ENCODE measurements around the gene TMEM271. TPM values are rescaled to one million over a fixed set of nuclear protein-coding genes. Genes with fewer than 3 reads are reported as not detected.

Gene TMEM271
- not detected for total RNA-seq
- long read RNA-seq: 0 reads

GRCh38 chr4:576245-576821 is at the start of gene TMEM271:
TMEM271 (minus strand) TSS chr4:576295; CDS start chr4:576062, 233 bp downstream.
- DNase-seq: no peak
- intact Hi-C loops (cut with micrococcal nuclease): no loop called here
- ATAC-seq: no peak

GRCh38 chr4:625631-626161 is 49.6 kb upstream of the TMEM271 start:
- intact Hi-C loops (cut with micrococcal nuclease): no loop called here
- DNase-seq (peak; percentile 22), ATAC-seq (no peak)

GRCh38 chr4:624705-625590 is 48.9 kb upstream of the TMEM271 start, which contains the start of gene PDE6B:
PDE6B (plus strand) TSS chr4:625573; CDS start chr4:625627, 54 bp downstream.
- intact Hi-C loops (cut with micrococcal nuclease): no loop called here
- ATAC-seq (no peak), DNase-seq (no peak)

- intact Hi-C loops (cut with micrococcal nuclease): no loop called here
- DNase-seq: peak; percentile 9
- no peak for ATAC-seq
Observed at GRCh38 chr4:623914-624566, 47.9 kb upstream of the TMEM271 start.

- ATAC-seq (no peak), DNase-seq (peak; percentile 15)
- intact Hi-C loops (cut with micrococcal nuclease): no loop called here
Observed at GRCh38 chr4:622996-623913, 47.2 kb upstream of the TMEM271 start.

- DNase-seq: no peak
- intact Hi-C loops (cut with micrococcal nuclease): no loop called here
- no peak for ATAC-seq
Observed at GRCh38 chr4:622071-622995, 46.2 kb upstream of the TMEM271 start.

- intact Hi-C loops (cut with micrococcal nuclease): no loop called here
- DNase-seq (no peak), ATAC-seq (no peak)
Observed at GRCh38 chr4:621296-622070, 45.4 kb upstream of the TMEM271 start.

- intact Hi-C loops (cut with micrococcal nuclease): no loop called here
- DNase-seq: no peak
Observed at GRCh38 chr4:620851-621261, 44.8 kb upstream of the TMEM271 start.

GRCh38 chr4:620201-620600 is 44.1 kb upstream of the TMEM271 start:
- DNase-seq: no peak
- intact Hi-C loops (cut with micrococcal nuclease): no loop called here
- no peak for ATAC-seq

More at GRCh38 chr4:620851-621261, 44.8 kb upstream of the TMEM271 start:
- ATAC-seq: no peak

- DNase-seq (no peak), ATAC-seq (no peak)
- intact Hi-C loops (cut with micrococcal nuclease): no loop called here
Observed at GRCh38 chr4:617644-618641, 41.8 kb upstream of the TMEM271 start.

- intact Hi-C loops (cut with micrococcal nuclease): no loop called here
- no peak for DNase-seq
- ATAC-seq: no peak
Observed at GRCh38 chr4:616911-617643, 41.0 kb upstream of the TMEM271 start.

- no peak for ATAC-seq
- intact Hi-C loops (cut with micrococcal nuclease): no loop called here
- DNase-seq: no peak
Observed at GRCh38 chr4:616091-616490, 40.0 kb upstream of the TMEM271 start.

- intact Hi-C loops (cut with micrococcal nuclease): no loop called here
- DNase-seq: no peak
- no peak for ATAC-seq
Observed at GRCh38 chr4:613126-613525, 37.0 kb upstream of the TMEM271 start.

GRCh38 chr4:612749-613125 is 36.6 kb upstream of the TMEM271 start:
- DNase-seq (no peak), ATAC-seq (no peak)
- intact Hi-C loops (cut with micrococcal nuclease): no loop called here

GRCh38 chr4:612052-612748 is 36.1 kb upstream of the TMEM271 start:
- intact Hi-C loops (cut with micrococcal nuclease): no loop called here
- ATAC-seq (no peak), DNase-seq (no peak)

All from left ventricle myocardium superior (tissue), 1 donor.